B cell (primary cell): ENCODE results near the gene DNASE1L2. TPM values are rescaled to one million over a fixed set of nuclear protein-coding genes. Genes with fewer than 3 reads are reported as not detected.
"Not testable (repeated sequence)": the region's sequence is repeated elsewhere in the genome, so short reads cannot be mapped to it uniquely, and the experiment has no call there.

ENCODE experiments used
- ATAC-seq: fragments of 200-7000 bp; cut with Tn5 transposase; one replicate; pipeline ENCODE4 v1.10.0; 2021; ENCODE audit warnings: low read depth, mild to moderate bottlenecking, moderate number of reproducible peaks, moderate library complexity
- CTCF ChIA-PET: fragments of 350-600 bp; sonication (Branson Sonifier 250); formaldehyde crosslinking; loops from one replicate; lab custom pipeline; 2021; ENCODE audit warnings: antibody characterized with exemption, inconsistent platforms; lab: Charles Lee
- POLR2A ChIA-PET: fragments of 350-600 bp; sonication (Branson Sonifier 250); formaldehyde crosslinking; loops from one replicate; lab custom pipeline; 2021; ENCODE audit warnings: antibody characterized with exemption; lab: Charles Lee
- DNase-seq: peaks from one replicate; pipeline ENCODE4 v3.0.0; 2013
- H2AFZ ChIP-seq: 2 replicates; pipeline ENCODE4 v1.6.1; 2012; ENCODE audit warnings: mild to moderate bottlenecking, low read depth, low read length; ENCODE audit not compliant: insufficient read depth, poor library complexity, severe bottlenecking
- H3K27ac ChIP-seq, 2 donors: 1 replicate in 1 of 2; 2 replicates in 1 of 2; pipeline ENCODE4 v1.5.1; 2012 to 2013; ENCODE audit warnings: low read length in 2 of 2, mild to moderate bottlenecking in 2 of 2, moderate library complexity in 1 of 2
- H3K27me3 ChIP-seq, 4 experiments: fragments of 200-600 bp in 1 of 4; sonication (generic) in 1 of 4; replicated peaks in 1 of 4; 1 replicate in 2 of 4; 2 replicates in 2 of 4; pipeline versions ENCODE4 v1.6.1 to v1.7.0; 2013 to 2016; ENCODE audit warnings: low read length in 3 of 4, mild to moderate bottlenecking in 2 of 4, mixed read lengths in 1 of 4, moderate library complexity in 1 of 4; ENCODE audit not compliant: insufficient read depth in 4 of 4, control insufficient read depth in 3 of 4; ENCODE audit errors: control extremely low read depth in 1 of 4
- H3K36me3 ChIP-seq, 2 experiments: replicated peaks in 1 of 2; 1 replicate in 1 of 2; 2 replicates in 1 of 2; pipeline versions ENCODE4 v1.6.1 to v1.7.1; 2013; ENCODE audit warnings: low read length in 1 of 2; ENCODE audit not compliant: insufficient read depth in 2 of 2, control insufficient read depth in 1 of 2; ENCODE audit errors: control extremely low read depth in 1 of 2, extremely low read depth in 1 of 2
- H3K4me1 ChIP-seq, 2 donors: fragments of 200-600 bp in 1 of 2; sonication (generic) in 1 of 2; 1 replicate in 1 of 2; 2 replicates in 1 of 2; pipeline versions ENCODE4 v1.5.1 to v1.6.1; 2013 to 2017; ENCODE audit warnings: low read length in 2 of 2; ENCODE audit not compliant: control insufficient read depth in 2 of 2, insufficient read depth in 2 of 2
- H3K4me2 ChIP-seq: replicated peaks from 2 replicates; pipeline ENCODE3; 2012; ENCODE audit warnings: mild to moderate bottlenecking, low read depth, low read length; ENCODE audit not compliant: poor library complexity, severe bottlenecking
- H3K4me3 ChIP-seq, 5 experiments: fragments of 200-600 bp in 1 of 5; sonication (generic) in 1 of 5; 1 replicate in 3 of 5; 2 replicates in 2 of 5; pipeline versions ENCODE4 v1.5.1 to v1.7.0; 2011 to 2016; ENCODE audit warnings: low read length in 4 of 5, mild to moderate bottlenecking in 4 of 5, low read depth in 2 of 5, control low read depth in 1 of 5, moderate library complexity in 1 of 5; ENCODE audit not compliant: insufficient read depth in 1 of 5; ENCODE audit errors: control extremely low read depth in 1 of 5, extremely low read depth in 1 of 5
- H3K79me2 ChIP-seq: fragments of 200-600 bp; sonication (generic); one replicate; pipeline ENCODE4 v1.6.0; 2016; ENCODE audit warnings: low read length; ENCODE audit not compliant: control insufficient read depth, insufficient read depth
- H3K9ac ChIP-seq: fragments of 200-600 bp; sonication (generic); 2 replicates; pipeline ENCODE4 v1.6.1; 2017; ENCODE audit warnings: mild to moderate bottlenecking, low read length, moderate library complexity
- H3K9me3 ChIP-seq, 3 donors: one replicate each; pipeline versions ENCODE4 v1.6.1 to v1.7.1; 2013; ENCODE audit warnings: low read length in 2 of 3; ENCODE audit not compliant: control insufficient read depth in 2 of 3, insufficient read depth in 1 of 3; ENCODE audit errors: control extremely low read depth in 1 of 3
- H4K20me1 ChIP-seq: 2 replicates; pipeline ENCODE4 v1.6.0; 2012; ENCODE audit warnings: mild to moderate bottlenecking, low read length; ENCODE audit not compliant: insufficient read depth, control insufficient read depth, poor library complexity, severe bottlenecking
- H3K27ac Mint-ChIP-seq: one replicate; pipeline ENCODE4 v1.8.0; 2021; ENCODE audit warnings: mixed read lengths
- H3K27me3 Mint-ChIP-seq: one replicate; pipeline ENCODE4 v1.8.0; 2021; ENCODE audit warnings: mixed read lengths
- H3K4me1 Mint-ChIP-seq: one replicate; pipeline ENCODE4 v1.8.0; 2021; ENCODE audit warnings: mixed read lengths
- H3K4me3 Mint-ChIP-seq: one replicate; pipeline ENCODE4 v1.8.0; 2021; ENCODE audit warnings: mixed read lengths
- H3K9me3 Mint-ChIP-seq: one replicate; pipeline ENCODE4 v1.8.0; 2022; ENCODE audit warnings: mixed read lengths; ENCODE audit not compliant: insufficient read depth
- CTCF ChIP-seq: fragments of 200-600 bp; IDR thresholded peaks from one replicate; pipeline ENCODE4 v1.8.0; 2022; ENCODE audit warnings: antibody characterized with exemption, mild to moderate bottlenecking
- EZH2 ChIP-seq: IDR thresholded peaks from 2 replicates; pipeline ENCODE4 v1.6.1; 2012; ENCODE audit warnings: borderline replicate concordance, low read depth, mild to moderate bottlenecking, moderate library complexity, low read length; ENCODE audit not compliant: insufficient read depth, poor library complexity, severe bottlenecking
- WGBS: methylation state at CpG from one replicate; pipeline ENCODE4 v1.1.5; 2013; ENCODE audit warnings: missing lambda C conversion rate; ENCODE audit not compliant: insufficient coverage; 5-methylcytosine and 5-hydroxymethylcytosine counted together
- intact Hi-C: fragments of 100-400 bp; cut with micrococcal nuclease; formaldehyde crosslinking; loops from one replicate; pipeline ENCODE4 v1.10.0; 2022
- polyA plus RNA-seq: library from polyadenylated mRNA; depleted of rRNA; stranded (reverse); fragments of >200 nt; gene quantifications from 2 replicates; pipeline ENCODE4 v1.2.3, GENCODE V29; 2012
- total RNA-seq, 2 donors: library from RNA; stranded (reverse); fragments of 120-200 nt in 1 of 2; gene quantifications; 1 replicate in 1 of 2; 2 replicates in 1 of 2; pipeline versions ENCODE4 v1.2.3 to v1.2.4, GENCODE V29; 2013 to 2022

Gene DNASE1L2
- total and polyA plus RNA-seq, 2 donors (not counting 1 experiment from before 2014, with no cell fraction given) = 1.1 to 1.6 TPM

- peaks cover 4% of the 10 kb centered on the region for H3K79me2 ChIP-seq
- no peak overlapping the region for H3K4me3 ChIP-seq
- POLR2A ChIA-PET = no interaction called here
- WGBS = 98% methylated on average over 7 of the region's 12 CpGs
- intact Hi-C loops = loop anchor here (10.0 kb wide), 1 partner anchor 232 kb away; the partner anchor contains the start of gene NHERF2
- CTCF ChIA-PET = no interaction called here
- H2AFZ ChIP-seq = no peak overlapping the region
- H3K9ac ChIP-seq = no peak overlapping the region
- no peaks in the 10 kb centered on the region for H3K9me3 ChIP-seq
- ATAC-seq (no peak), DNase-seq (no peak)
- Mint-ChIP-seq H3K4me3 (no peak overlapping the region), H3K27me3 (no peaks in the 10 kb centered on the region), H3K4me1 (peaks cover 17% of the 10 kb centered on the region), H3K9me3 (no peaks in the 10 kb centered on the region), H3K27ac (no peak overlapping the region)
- TF ChIP-seq EZH2 (no peak), CTCF (no peak)
- H3K27me3 ChIP-seq = no peaks in the 10 kb centered on the region
- no peak overlapping the region for H3K4me2 ChIP-seq
- H3K4me1 ChIP-seq = peaks cover 3 to 26% of the 10 kb centered on the region in 2 donors
- no peak overlapping the region for H3K27ac ChIP-seq
- peaks cover 26% of the 10 kb centered on the region for H4K20me1 ChIP-seq
- H3K36me3 ChIP-seq = peaks cover 0 to 62% of the 10 kb centered on the region in 2 experiments
Observed at GRCh38 chr16:2256531-2257140, 20.4 kb downstream of the DNASE1L2 start.

GRCh38 chr16:2257726-2258125 lies 21.5 kb downstream of the DNASE1L2 start:
- intact Hi-C loops = loop anchor here (10.0 kb wide), 1 partner anchor 233 kb away; the partner anchor contains the start of gene NHERF2
- DNase-seq = no peak
- ChIA-PET CTCF (interaction anchor here (0.9 to 1.4 kb wide), 2 partner anchors 63 to 250 kb away, joined by 3 to 4 read pairs; no protein-coding TSS in a partner anchor), POLR2A (interaction anchor here (0.6 kb wide), 1 partner anchor 35 kb away, joined by 6 read pairs; no protein-coding TSS in a partner anchor)
- H3K4me3 Mint-ChIP-seq = no peak overlapping the region
- Histone ChIP-seq H3K79me2 (peaks cover 10% of the 10 kb centered on the region), H3K27ac (no peak overlapping the region), H2AFZ (no peak overlapping the region), H3K36me3 (peaks cover 4 to 73% of the 10 kb centered on the region in 2 experiments), H3K4me1 (peaks cover 0 to 15% of the 10 kb centered on the region in 2 donors), H3K4me2 (no peak overlapping the region), H3K9ac (no peak overlapping the region), H3K4me3 (no peak overlapping the region), H3K9me3 (no peaks in the 10 kb centered on the region), H3K27me3 (no peaks in the 10 kb centered on the region), H4K20me1 (peaks cover 37% of the 10 kb centered on the region)
- H3K4me1 Mint-ChIP-seq = peaks cover 10% of the 10 kb centered on the region
- TF ChIP-seq CTCF = no peak
- no peak for TF ChIP-seq EZH2
- 97% methylated on average over 4 of the region's 6 CpGs for WGBS
- H3K27ac Mint-ChIP-seq = no peak overlapping the region
- H3K9me3 Mint-ChIP-seq = no peaks in the 10 kb centered on the region
- ATAC-seq = no peak
- no peaks in the 10 kb centered on the region for H3K27me3 Mint-ChIP-seq

- ChIA-PET CTCF (interaction anchor here (1.4 to 2.1 kb wide), 2 partner anchors 8 to 249 kb away, joined by 4 to 9 read pairs; no protein-coding TSS in a partner anchor), POLR2A (interaction anchor here (0.6 kb wide), 1 partner anchor 34 kb away, joined by 6 read pairs; no protein-coding TSS in a partner anchor)
- H3K27ac Mint-ChIP-seq, ATAC-seq, H3K4me1 Mint-ChIP-seq, DNase-seq, H3K9ac ChIP-seq, H3K27ac ChIP-seq, H2AFZ ChIP-seq, H3K9me3 Mint-ChIP-seq, H3K27me3 Mint-ChIP-seq, H3K4me3 ChIP-seq, H3K4me3 Mint-ChIP-seq, H3K27me3 ChIP-seq, H3K4me2 ChIP-seq, H3K9me3 ChIP-seq, H3K4me1 ChIP-seq: not testable (repeated sequence)
- Histone ChIP-seq H3K79me2 (peaks cover 15% of the 10 kb centered on the region), H4K20me1 (peaks cover 45% of the 10 kb centered on the region), H3K36me3 (peaks cover 8 to 75% of the 10 kb centered on the region in 2 experiments)
- WGBS = 98% methylated on average over 5 of the region's 7 CpGs
- intact Hi-C loops = loop anchor here (10.0 kb wide), 1 partner anchor 234 kb away; the partner anchor contains the start of gene NHERF2
Observed at GRCh38 chr16:2258530-2258929, 22.3 kb downstream of the DNASE1L2 start.
